Stimulated activated CD8-positive, alpha-beta memory T cell treated with anti-CD3 and anti-CD28 coated beads, Interleukin-4, amount 100 ng/mL, for 48 hours (primary cell): ENCODE results near the gene ALK.

ENCODE experiments used
- DNase-seq: peaks from one replicate; pipeline ENCODE4 v3.0.0-alpha.2; 2020

ALK gene

GRCh38 chr2:29347774-29348461 is 573.5 kb downstream of the ALK start:
- DNase-seq: no peak

GRCh38 chr2:29345236-29345635 is 576.1 kb downstream of the ALK start:
- DNase-seq: no peak

- no peak for DNase-seq
Measured at GRCh38 chr2:29343830-29344229, 577.6 kb downstream of the ALK start.

- DNase-seq: no peak
Measured at GRCh38 chr2:29336341-29337241, 584.8 kb downstream of the ALK start.

- no peak for DNase-seq
Measured at GRCh38 chr2:29335396-29335795, 586.0 kb downstream of the ALK start.

GRCh38 chr2:29334706-29335105 is 586.7 kb downstream of the ALK start:
- no peak for DNase-seq

GRCh38 chr2:29332540-29332939 is 588.8 kb downstream of the ALK start:
- DNase-seq: no peak

- no peak for DNase-seq
Measured at GRCh38 chr2:29329899-29330298, 591.5 kb downstream of the ALK start.

- no peak for DNase-seq
Measured at GRCh38 chr2:29326926-29327325, 594.5 kb downstream of the ALK start.

GRCh38 chr2:29325544-29325943 is 595.8 kb downstream of the ALK start:
- no peak for DNase-seq

GRCh38 chr2:29323961-29324360 is 597.4 kb downstream of the ALK start:
- no peak for DNase-seq

GRCh38 chr2:29323301-29323700 is 598.1 kb downstream of the ALK start:
- no peak for DNase-seq

GRCh38 chr2:29322011-29322410 is 599.4 kb downstream of the ALK start:
- peak; percentile 41 for DNase-seq

- DNase-seq: no peak
Measured at GRCh38 chr2:29317801-29318485, 603.4 kb downstream of the ALK start.

GRCh38 chr2:29317077-29317517 is 604.3 kb downstream of the ALK start:
- DNase-seq: no peak

- peak; percentile 67 for DNase-seq
Measured at GRCh38 chr2:29314816-29315571, 606.4 kb downstream of the ALK start.

GRCh38 chr2:29311458-29311857 is 609.9 kb downstream of the ALK start:
- DNase-seq: no peak

GRCh38 chr2:29310650-29311348 is 610.6 kb downstream of the ALK start:
- DNase-seq: no peak

GRCh38 chr2:29309090-29310029 is 612.0 kb downstream of the ALK start:
- peak; percentile 52 for DNase-seq

GRCh38 chr2:29308366-29308765 is 613.0 kb downstream of the ALK start:
- DNase-seq: no peak

- no peak for DNase-seq
Measured at GRCh38 chr2:29307519-29307918, 613.9 kb downstream of the ALK start.
